Gastrocnemius medialis (tissue), 4 donors: ENCODE results near the gene PLEKHA5.

Experiments used
- POLR2A ChIP-seq, 2 donors: fragments of 450-650 bp; IDR thresholded peaks; one replicate each; pipeline ENCODE4 v1.6.1; 2017; ENCODE audit warnings: antibody characterized with exemption in 2 of 2, mild to moderate bottlenecking in 2 of 2, moderate library complexity in 2 of 2
- TF ChIP-seq, protein P1 (sequence below), 5 experiments: fragments of 450-650 bp in 3 of 5; fragments of 200-600 bp in 2 of 5; sonication (generic) in 2 of 5; IDR thresholded peaks in 4 of 5; conservative IDR thresholded peaks in 1 of 5; 1 replicate in 4 of 5; 2 replicates in 1 of 5; pipeline ENCODE4 v1.5.1; 2016 to 2019; ENCODE audit warnings: antibody characterized with exemption in 5 of 5, mild to moderate bottlenecking in 3 of 5, moderate library complexity in 3 of 5

DNA sequence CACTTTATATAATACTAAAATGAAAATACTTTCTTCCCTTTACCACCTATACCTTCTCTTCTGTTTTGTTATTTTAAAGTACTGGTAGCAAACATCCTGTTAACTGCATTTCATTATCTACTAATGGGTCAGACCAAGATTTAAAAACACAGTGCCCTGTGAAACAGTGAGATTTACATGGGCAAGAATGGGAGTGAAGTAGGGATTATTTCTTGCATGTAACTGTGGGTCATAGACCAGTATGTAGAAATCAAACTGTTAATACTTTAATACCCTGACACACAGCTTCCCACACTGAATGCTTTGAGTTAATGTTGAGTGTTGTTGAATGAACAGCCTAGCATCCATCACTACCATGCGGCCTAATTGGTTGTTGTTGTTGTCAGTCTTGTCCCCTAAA lies 61.6 kb downstream of the PLEKHA5 start:
- TF ChIP-seq, protein P1, sequence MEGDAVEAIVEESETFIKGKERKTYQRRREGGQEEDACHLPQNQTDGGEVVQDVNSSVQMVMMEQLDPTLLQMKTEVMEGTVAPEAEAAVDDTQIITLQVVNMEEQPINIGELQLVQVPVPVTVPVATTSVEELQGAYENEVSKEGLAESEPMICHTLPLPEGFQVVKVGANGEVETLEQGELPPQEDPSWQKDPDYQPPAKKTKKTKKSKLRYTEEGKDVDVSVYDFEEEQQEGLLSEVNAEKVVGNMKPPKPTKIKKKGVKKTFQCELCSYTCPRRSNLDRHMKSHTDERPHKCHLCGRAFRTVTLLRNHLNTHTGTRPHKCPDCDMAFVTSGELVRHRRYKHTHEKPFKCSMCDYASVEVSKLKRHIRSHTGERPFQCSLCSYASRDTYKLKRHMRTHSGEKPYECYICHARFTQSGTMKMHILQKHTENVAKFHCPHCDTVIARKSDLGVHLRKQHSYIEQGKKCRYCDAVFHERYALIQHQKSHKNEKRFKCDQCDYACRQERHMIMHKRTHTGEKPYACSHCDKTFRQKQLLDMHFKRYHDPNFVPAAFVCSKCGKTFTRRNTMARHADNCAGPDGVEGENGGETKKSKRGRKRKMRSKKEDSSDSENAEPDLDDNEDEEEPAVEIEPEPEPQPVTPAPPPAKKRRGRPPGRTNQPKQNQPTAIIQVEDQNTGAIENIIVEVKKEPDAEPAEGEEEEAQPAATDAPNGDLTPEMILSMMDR (IDR thresholded peaks at IDR 0.05 in 4 of 5, conservative IDR thresholded peaks at IDR 0.05 in 1 of 5): no peak
- TF ChIP-seq POLR2A (IDR thresholded peaks at IDR 0.05): no peak
